Breast epithelium (tissue), 3 donors: ENCODE measurements around the gene HPS1.

Source experiments
- POLR2A ChIP-seq: fragments of 450-650 bp; IDR thresholded peaks from one replicate; pipeline ENCODE4 v1.6.1; 2016; ENCODE audit warnings: antibody characterized with exemption, mild to moderate bottlenecking, moderate library complexity
- TF ChIP-seq, protein P1 (sequence below), 3 donors: fragments of 450-650 bp; IDR thresholded peaks; one replicate each; pipeline ENCODE4 v1.5.1; 2016 to 2017; ENCODE audit warnings: antibody characterized with exemption in 3 of 3, mild to moderate bottlenecking in 3 of 3, moderate library complexity in 3 of 3

DNA sequence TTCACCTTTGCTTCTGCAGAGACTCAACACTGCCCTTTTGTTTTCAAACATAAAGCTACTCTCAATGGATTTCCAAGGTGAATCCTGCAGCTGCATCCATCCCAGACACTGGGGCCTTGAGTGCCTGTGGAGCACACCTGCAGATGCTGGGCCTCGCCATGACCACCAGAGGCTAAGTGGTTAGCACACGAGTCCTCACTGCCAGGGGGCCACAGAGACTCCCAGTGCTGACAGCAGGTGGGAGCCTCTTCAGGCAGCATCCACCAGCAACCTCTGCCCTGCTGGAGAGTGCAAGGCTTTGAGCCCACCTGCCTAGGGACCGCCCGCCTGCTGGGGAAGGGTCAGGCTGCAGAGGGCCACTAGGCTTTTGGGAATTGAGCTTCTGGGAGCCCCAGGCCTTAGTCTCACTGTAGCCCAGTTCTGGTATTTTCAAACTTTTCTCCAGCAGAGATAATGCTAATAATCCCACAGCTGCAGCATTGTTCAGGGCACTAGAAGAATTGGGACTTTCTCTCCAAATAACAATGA lies 9.4 kb upstream of the HPS1 start:
- no peak for TF ChIP-seq POLR2A
- TF ChIP-seq, protein P1, sequence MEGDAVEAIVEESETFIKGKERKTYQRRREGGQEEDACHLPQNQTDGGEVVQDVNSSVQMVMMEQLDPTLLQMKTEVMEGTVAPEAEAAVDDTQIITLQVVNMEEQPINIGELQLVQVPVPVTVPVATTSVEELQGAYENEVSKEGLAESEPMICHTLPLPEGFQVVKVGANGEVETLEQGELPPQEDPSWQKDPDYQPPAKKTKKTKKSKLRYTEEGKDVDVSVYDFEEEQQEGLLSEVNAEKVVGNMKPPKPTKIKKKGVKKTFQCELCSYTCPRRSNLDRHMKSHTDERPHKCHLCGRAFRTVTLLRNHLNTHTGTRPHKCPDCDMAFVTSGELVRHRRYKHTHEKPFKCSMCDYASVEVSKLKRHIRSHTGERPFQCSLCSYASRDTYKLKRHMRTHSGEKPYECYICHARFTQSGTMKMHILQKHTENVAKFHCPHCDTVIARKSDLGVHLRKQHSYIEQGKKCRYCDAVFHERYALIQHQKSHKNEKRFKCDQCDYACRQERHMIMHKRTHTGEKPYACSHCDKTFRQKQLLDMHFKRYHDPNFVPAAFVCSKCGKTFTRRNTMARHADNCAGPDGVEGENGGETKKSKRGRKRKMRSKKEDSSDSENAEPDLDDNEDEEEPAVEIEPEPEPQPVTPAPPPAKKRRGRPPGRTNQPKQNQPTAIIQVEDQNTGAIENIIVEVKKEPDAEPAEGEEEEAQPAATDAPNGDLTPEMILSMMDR (IDR thresholded peaks at IDR 0.05) = no peak
